Measurements from ENCODE around the gene SCARB2.
"Not testable (repeated sequence)": the region's sequence is repeated elsewhere in the genome, so short reads cannot be mapped to it uniquely, and the experiment has no call there.

Gene SCARB2, protein sequence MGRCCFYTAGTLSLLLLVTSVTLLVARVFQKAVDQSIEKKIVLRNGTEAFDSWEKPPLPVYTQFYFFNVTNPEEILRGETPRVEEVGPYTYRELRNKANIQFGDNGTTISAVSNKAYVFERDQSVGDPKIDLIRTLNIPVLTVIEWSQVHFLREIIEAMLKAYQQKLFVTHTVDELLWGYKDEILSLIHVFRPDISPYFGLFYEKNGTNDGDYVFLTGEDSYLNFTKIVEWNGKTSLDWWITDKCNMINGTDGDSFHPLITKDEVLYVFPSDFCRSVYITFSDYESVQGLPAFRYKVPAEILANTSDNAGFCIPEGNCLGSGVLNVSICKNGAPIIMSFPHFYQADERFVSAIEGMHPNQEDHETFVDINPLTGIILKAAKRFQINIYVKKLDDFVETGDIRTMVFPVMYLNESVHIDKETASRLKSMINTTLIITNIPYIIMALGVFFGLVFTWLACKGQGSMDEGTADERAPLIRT

DNA sequence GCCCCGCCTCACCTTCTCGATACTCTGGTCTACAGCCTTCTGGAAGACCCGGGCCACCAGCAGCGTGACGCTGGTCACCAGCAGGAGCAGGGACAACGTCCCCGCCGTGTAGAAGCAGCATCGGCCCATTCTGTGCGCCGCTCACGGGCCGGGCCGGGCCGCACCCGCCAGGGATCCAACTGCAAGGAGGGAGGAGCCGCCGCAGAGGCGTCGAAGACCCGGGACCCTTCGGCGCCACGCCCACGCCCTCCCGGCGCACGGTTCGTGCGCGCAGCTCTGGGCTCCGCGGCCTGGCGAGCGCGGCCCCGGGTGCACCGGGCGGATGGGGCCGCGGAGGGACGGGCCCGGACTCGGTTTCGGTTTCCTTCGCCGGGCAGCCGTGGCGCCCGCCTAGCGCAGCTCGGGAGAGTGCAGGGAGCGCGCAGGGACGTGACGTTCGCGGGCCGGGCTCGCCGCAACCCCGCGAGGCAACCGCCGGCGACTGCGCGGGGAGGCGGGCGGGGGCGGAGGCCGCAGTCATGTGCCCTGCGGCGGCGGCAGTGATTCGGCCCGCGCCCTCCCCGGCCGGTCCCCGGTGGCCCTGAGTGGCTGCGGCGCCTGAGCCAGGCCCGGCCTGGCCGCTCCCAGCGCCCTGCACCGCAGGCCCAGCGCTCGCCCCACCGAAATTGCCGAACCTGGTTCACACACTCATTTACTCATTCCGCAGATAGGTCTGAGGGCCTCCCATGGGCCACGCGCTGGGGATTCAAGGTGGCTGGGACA is at the start of gene SCARB2:
TSS of gene SCARB2 (minus strand) at position 410 of the 762 bp plus-strand sequence. CDS start at position 129, 281 bp downstream.
- Mint-ChIP-seq H3K4me1 (ENCODE audit: low read depth) (peaks cover 24% of the 10 kb centered on the region), H3K36me3 (ENCODE audit: low read depth) (peaks cover 3% of the 10 kb centered on the region), H3K4me3 (peak within 1 kb of the TSS; percentile 83), H3K27me3 (ENCODE audit: low read depth) (peaks cover 35% of the 10 kb centered on the region), H3K9me3 (no peaks in the 10 kb centered on the region), H3K27ac (peak within 1 kb of the TSS; percentile 78)

GRCh38 chr4:76260571-76260970 is 46.9 kb upstream of the SCARB2 start:
- peaks cover 35% of the 10 kb centered on the region for H3K27me3 Mint-ChIP-seq (ENCODE audit: low read depth)
- no peak overlapping the region for H3K27ac Mint-ChIP-seq
- no peaks in the 10 kb centered on the region for H3K4me1 Mint-ChIP-seq (ENCODE audit: low read depth)
- no peaks in the 10 kb centered on the region for H3K9me3 Mint-ChIP-seq
- no peak overlapping the region for H3K4me3 Mint-ChIP-seq
- no peaks in the 10 kb centered on the region for H3K36me3 Mint-ChIP-seq (ENCODE audit: low read depth)

- no peaks in the 10 kb centered on the region for H3K36me3 Mint-ChIP-seq (ENCODE audit: low read depth)
- H3K27ac Mint-ChIP-seq: no peak overlapping the region
- no peaks in the 10 kb centered on the region for H3K9me3 Mint-ChIP-seq
- H3K4me3 Mint-ChIP-seq: no peak overlapping the region
- peaks cover 60% of the 10 kb centered on the region for H3K27me3 Mint-ChIP-seq (ENCODE audit: low read depth)
- no peaks in the 10 kb centered on the region for H3K4me1 Mint-ChIP-seq (ENCODE audit: low read depth)
These were observed 44.2 kb upstream of the SCARB2 start for GRCh38 chr4:76257824-76258223.

- H3K27ac Mint-ChIP-seq: no peak overlapping the region
- H3K27me3 Mint-ChIP-seq (ENCODE audit: low read depth): peaks cover 64% of the 10 kb centered on the region
- no peaks in the 10 kb centered on the region for H3K9me3 Mint-ChIP-seq
- H3K4me3 Mint-ChIP-seq: no peak overlapping the region
- H3K4me1 Mint-ChIP-seq (ENCODE audit: low read depth): no peaks in the 10 kb centered on the region
- no peaks in the 10 kb centered on the region for H3K36me3 Mint-ChIP-seq (ENCODE audit: low read depth)
These were observed 43.3 kb upstream of the SCARB2 start for GRCh38 chr4:76256968-76257367.

DNA sequence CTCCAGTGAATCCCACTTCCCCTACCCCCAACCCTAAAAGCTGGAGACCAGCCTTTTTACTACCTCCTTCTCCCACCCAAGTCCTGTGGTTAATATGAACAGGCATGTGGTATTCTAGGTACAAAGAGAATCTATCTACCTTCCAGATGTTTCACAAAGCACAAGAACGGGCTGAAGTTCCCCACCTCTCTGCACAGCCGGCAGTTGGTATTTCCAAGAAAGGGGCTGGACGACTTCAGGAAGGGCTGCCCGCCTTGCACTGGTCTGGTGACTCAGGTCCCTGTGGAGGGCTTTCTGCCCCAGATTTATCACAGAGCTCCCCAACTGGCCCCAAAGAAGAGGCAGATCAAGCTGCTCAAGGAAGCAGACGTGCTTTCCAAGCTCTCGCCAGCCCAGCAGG is 42.4 kb upstream of the SCARB2 start:
- Mint-ChIP-seq H3K36me3 (ENCODE audit: low read depth) (no peaks in the 10 kb centered on the region), H3K9me3 (no peaks in the 10 kb centered on the region), H3K27me3 (ENCODE audit: low read depth) (peaks cover 69% of the 10 kb centered on the region), H3K4me1 (ENCODE audit: low read depth) (peaks cover 4% of the 10 kb centered on the region), H3K27ac (no peak overlapping the region), H3K4me3 (no peak overlapping the region)

GRCh38 chr4:76253511-76253910 is 39.9 kb upstream of the SCARB2 start:
- no peaks in the 10 kb centered on the region for H3K36me3 Mint-ChIP-seq (ENCODE audit: low read depth)

GRCh38 chr4:76252271-76252653 is 38.6 kb upstream of the SCARB2 start:
- Mint-ChIP-seq H3K9me3 (no peaks in the 10 kb centered on the region), H3K27me3 (ENCODE audit: low read depth) (peaks cover 72% of the 10 kb centered on the region), H3K4me1 (ENCODE audit: low read depth) (peaks cover 4% of the 10 kb centered on the region), H3K36me3 (ENCODE audit: low read depth) (no peaks in the 10 kb centered on the region), H3K27ac (no peak overlapping the region), H3K4me3 (no peak overlapping the region)

More at GRCh38 chr4:76253511-76253910, 39.9 kb upstream of the SCARB2 start:
- Mint-ChIP-seq H3K27me3 (ENCODE audit: low read depth) (peaks cover 77% of the 10 kb centered on the region), H3K4me3 (no peak overlapping the region), H3K4me1 (ENCODE audit: low read depth) (peaks cover 4% of the 10 kb centered on the region), H3K9me3 (no peaks in the 10 kb centered on the region), H3K27ac (no peak overlapping the region)

DNA sequence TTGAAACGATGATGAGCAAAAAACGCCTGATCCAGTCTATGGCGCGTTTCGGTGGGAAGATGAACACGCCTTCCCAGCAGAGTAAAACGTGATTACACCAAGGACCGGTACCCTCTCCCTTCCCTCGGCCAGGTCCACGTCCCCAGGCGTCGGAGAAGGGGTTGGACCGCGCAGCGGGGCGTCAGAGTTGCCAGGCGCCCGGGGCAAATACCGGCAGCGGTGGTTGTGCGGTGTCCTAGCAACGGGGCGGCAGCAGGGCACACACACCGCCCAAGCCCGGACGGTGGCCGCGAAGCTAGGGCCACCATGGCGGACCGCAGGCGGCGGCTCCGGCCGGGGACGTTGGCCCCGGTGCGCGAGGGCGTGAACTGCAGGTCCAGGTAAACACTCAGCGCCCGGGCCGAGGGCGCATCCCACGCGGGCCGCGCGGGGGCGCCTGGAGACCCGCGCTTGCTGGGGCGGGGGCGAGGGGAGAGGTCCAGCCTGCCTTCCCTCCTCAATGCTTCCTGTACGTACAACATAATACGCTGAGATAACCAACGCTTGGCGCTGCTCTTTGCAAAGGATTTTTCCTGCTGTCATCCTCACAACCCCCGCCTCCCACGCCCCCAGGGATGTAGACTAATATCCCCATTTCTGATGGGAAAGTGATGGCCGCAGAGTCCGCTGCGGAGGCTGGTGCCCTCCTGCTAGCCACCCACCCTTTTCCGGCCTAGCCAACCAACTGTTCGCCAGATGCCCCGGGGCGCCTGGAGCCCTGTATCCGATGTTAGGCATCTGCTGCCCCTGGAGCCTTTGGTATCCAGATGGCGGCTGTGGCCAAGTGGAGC is 38.0 kb upstream of the SCARB2 start, which contains the start of gene FAM47E:
TSS of gene FAM47E (plus strand) at position 281 of the 830 bp plus-strand sequence. CDS start at position 307, 26 bp downstream.
- H3K4me3 Mint-ChIP-seq: peak within 1 kb of the TSS; percentile 75
- H3K4me1 Mint-ChIP-seq (ENCODE audit: low read depth): peaks cover 4% of the 10 kb centered on the region
- H3K9me3 Mint-ChIP-seq: no peaks in the 10 kb centered on the region
- H3K27ac Mint-ChIP-seq: no peak within 1 kb of the TSS
- peaks cover 74% of the 10 kb centered on the region for H3K27me3 Mint-ChIP-seq (ENCODE audit: low read depth)
- no peaks in the 10 kb centered on the region for H3K36me3 Mint-ChIP-seq (ENCODE audit: low read depth)

DNA sequence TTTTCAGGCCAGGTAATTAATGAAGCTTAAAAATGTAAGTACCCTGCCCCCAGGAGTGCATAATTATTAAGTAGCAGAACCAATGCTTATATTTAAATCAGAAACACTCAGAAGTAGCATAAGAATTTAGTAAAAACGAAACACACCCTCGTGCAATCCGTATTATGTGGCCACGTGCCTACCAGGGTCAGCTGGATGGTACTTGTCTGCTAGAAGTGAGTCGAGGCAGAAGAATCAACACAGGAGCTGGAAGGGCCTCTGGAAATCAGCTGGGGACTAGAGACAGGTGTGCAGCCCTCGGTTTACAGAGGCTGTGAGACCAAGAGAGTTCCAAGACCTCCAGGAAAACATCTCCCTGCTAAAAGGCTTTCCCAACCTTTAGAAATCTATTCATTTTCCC is 37.3 kb upstream of the SCARB2 start:
- Mint-ChIP-seq H3K27ac (no peak overlapping the region), H3K4me1 (ENCODE audit: low read depth) (peaks cover 4% of the 10 kb centered on the region), H3K4me3 (peak overlapping the region; percentile 75), H3K27me3 (ENCODE audit: low read depth) (peaks cover 71% of the 10 kb centered on the region), H3K9me3 (no peaks in the 10 kb centered on the region), H3K36me3 (ENCODE audit: low read depth) (no peaks in the 10 kb centered on the region)

DNA sequence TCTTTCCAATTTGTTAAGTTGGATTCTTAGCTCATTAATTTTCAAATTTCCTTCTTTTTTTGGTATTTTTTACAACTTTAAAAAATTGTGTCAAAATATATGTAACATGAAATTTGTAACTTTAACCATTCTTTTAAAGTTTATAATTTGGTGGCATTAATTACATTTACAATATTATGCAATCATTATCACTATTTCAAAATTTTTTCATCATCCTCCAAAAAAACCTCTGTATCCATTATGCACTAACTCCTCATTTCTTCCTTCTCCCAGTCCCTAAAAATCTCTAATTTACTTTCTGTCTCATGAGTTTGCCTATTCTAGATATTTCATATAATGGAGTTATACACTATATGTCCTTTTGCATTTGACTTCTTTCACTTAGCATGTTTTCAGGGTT is 33.2 kb upstream of the SCARB2 start:
- Mint-ChIP-seq H3K9me3 (no peaks in the 10 kb centered on the region), H3K27ac (no peak overlapping the region), H3K27me3 (ENCODE audit: low read depth) (peaks cover 47% of the 10 kb centered on the region), H3K4me1 (ENCODE audit: low read depth) (peaks cover 4% of the 10 kb centered on the region), H3K36me3 (ENCODE audit: low read depth) (no peaks in the 10 kb centered on the region), H3K4me3 (no peak overlapping the region)

DNA sequence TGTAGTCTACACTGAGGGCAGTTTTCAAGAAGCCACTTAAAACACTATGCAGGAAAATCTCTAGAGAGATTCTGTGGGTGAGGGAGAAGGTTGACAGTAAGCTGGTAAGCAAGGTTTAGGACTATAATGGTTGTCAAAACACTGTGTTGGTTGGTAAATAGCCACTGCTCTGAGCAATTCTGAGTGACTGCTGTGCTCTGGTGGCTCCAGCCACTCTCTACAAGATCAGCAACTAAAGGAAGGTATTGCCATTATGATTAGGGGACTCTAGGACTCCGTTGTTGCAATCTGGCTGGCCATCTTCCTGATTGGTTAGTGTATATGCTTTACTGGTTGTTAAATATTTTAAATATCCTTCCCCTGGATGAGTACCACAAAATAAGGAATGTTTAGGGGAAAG is 32.4 kb upstream of the SCARB2 start:
- Mint-ChIP-seq H3K4me1 (ENCODE audit: low read depth) (no peaks in the 10 kb centered on the region), H3K36me3 (ENCODE audit: low read depth) (no peaks in the 10 kb centered on the region), H3K4me3 (no peak overlapping the region), H3K9me3 (no peaks in the 10 kb centered on the region), H3K27ac (no peak overlapping the region), H3K27me3 (ENCODE audit: low read depth) (peaks cover 47% of the 10 kb centered on the region)

- not testable (repeated sequence) for H3K4me1 Mint-ChIP-seq (ENCODE audit: low read depth); H3K27ac Mint-ChIP-seq; H3K36me3 Mint-ChIP-seq (ENCODE audit: low read depth); H3K4me3 Mint-ChIP-seq
- Mint-ChIP-seq H3K9me3 (peaks cover 17% of the 10 kb centered on the region), H3K27me3 (ENCODE audit: low read depth) (peaks cover 37% of the 10 kb centered on the region)
These were observed 30.3 kb upstream of the SCARB2 start for GRCh38 chr4:76243877-76244276.

DNA sequence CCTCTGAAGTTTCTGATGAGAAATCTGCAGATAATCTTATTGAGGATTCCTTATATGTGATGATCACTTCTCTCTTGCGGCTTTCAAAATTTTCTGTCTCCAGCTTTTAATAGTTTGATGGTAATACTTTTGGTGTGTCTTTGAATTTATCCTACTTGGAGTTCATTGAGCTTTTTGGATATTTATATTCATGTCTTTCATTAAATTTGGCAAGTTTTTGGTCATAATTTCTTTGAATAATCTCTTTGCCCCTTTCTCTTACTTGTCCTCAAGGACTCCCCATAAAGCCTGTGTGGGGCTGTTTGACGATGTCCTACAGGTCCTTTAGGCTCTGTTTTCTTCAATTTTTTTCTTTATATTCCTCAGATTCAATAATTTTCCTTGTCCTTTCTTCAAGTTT is 26.6 kb upstream of the SCARB2 start:
- peaks cover 32% of the 10 kb centered on the region for H3K27me3 Mint-ChIP-seq (ENCODE audit: low read depth)
- no peak overlapping the region for H3K4me3 Mint-ChIP-seq
- no peaks in the 10 kb centered on the region for H3K36me3 Mint-ChIP-seq (ENCODE audit: low read depth)

GRCh38 chr4:76238701-76239100 is 25.1 kb upstream of the SCARB2 start:
- peaks cover 30% of the 10 kb centered on the region for H3K27me3 Mint-ChIP-seq (ENCODE audit: low read depth)
- no peak overlapping the region for H3K4me3 Mint-ChIP-seq
- no peak overlapping the region for H3K27ac Mint-ChIP-seq
- no peaks in the 10 kb centered on the region for H3K36me3 Mint-ChIP-seq (ENCODE audit: low read depth)
- peaks cover 24% of the 10 kb centered on the region for H3K9me3 Mint-ChIP-seq
- H3K4me1 Mint-ChIP-seq (ENCODE audit: low read depth): no peaks in the 10 kb centered on the region

More for the DNA sequence above, 26.6 kb upstream of the SCARB2 start:
- H3K9me3 Mint-ChIP-seq: peaks cover 24% of the 10 kb centered on the region
- H3K27ac Mint-ChIP-seq: no peak overlapping the region
- H3K4me1 Mint-ChIP-seq (ENCODE audit: low read depth): no peaks in the 10 kb centered on the region

Data from T-helper 1 cell treated with Interleukin-12 subunit alpha and Interleukin-12 subunit beta and Interleukin-4 antibody, amounts not matched to agents 30 μg/mL and 1 μg/mL, for 36 hours (primary cell).